ENCODE measurements around the gene PTPRN. TPM values are rescaled to one million over a fixed set of nuclear protein-coding genes. Genes with fewer than 3 reads are reported as not detected.

Gene PTPRN
- total and polyA plus RNA-seq, 10 of the 15 experiments (the other 5 are each of a cell fraction or from before 2014, with no cell fraction given): 0.28 to 0.69 TPM; not detected in 8

- TF ChIP-seq ZNF622 (IDR thresholded peaks at IDR 0.05) (no peak), RCOR1 (conservative IDR thresholded peaks at IDR 0.05; ENCODE audit: low read depth, low read length) (no peak), SUZ12 (IDR thresholded peaks at IDR 0.05; ENCODE audit: unreplicated experiment) (no peak)
These were observed 34.8 kb downstream of the PTPRN start (continued) for GRCh38 chr2:219274361-219274921.

- Histone ChIP-seq H3K4me2 (ENCODE audit: control insufficient read depth, insufficient read depth) (no peak overlapping the region), H3K79me2 (ENCODE audit: control insufficient read depth, insufficient read depth, low read length) (no peaks in the 10 kb centered on the region), H3K4me1 (ENCODE audit: control insufficient read depth, insufficient read depth, low read length) (peaks cover 15% of the 10 kb centered on the region), H3K9me3 (replicated peaks; ENCODE audit: control insufficient read depth, insufficient read depth, low read length) (no peaks in the 10 kb centered on the region), H3K36me3 (ENCODE audit: control insufficient read depth in 2 of 2, insufficient read depth in 2 of 2, low read length in 1 of 2) (no peaks in the 10 kb centered on the region), H3K9ac (ENCODE audit: control insufficient read depth, insufficient read depth, low read length) (no peak overlapping the region), H3K27ac (ENCODE audit: control insufficient read depth, insufficient read depth) (no peak overlapping the region), H2AFZ (ENCODE audit: control insufficient read depth, low read depth, low read length) (no peak overlapping the region), H3K4me3 (no peak overlapping the region), H4K20me1 (ENCODE audit: control insufficient read depth, insufficient read depth) (no peaks in the 10 kb centered on the region), H3K27me3 (replicated peaks in 1 of 2; ENCODE audit: control insufficient read depth in 2 of 2, insufficient read depth in 2 of 2, low read length in 1 of 2) (no peaks in the 10 kb centered on the region)
- no peak for DNase-seq (ENCODE audit: low read depth, low spot score)
- SMC1A ChIA-PET (ENCODE audit: uncharacterized antibody, unreplicated experiment): interaction anchor here (1.0 to 8.3 kb wide), 5 partner anchors 20 to 98 kb away, joined by 3 to 98 read pairs (median 6); partner anchors contain the start of genes TUBA4A and TUBA4B
- ATAC-seq: no peak
- FAIRE-seq: no peak
- in situ Hi-C loops (cut with MboI) (no loop called here), intact Hi-C loops (cut with micrococcal nuclease; ENCODE audit: unreplicated experiment) (no loop called here)
- CTCF ChIA-PET: interaction anchor here (0.9 to 13.5 kb wide), 8 partner anchors 17 to 114 kb away, joined by 3 to 257 read pairs (median 4); partner anchors contain the start of gene TUBA4A
- POLR2A ChIA-PET: interaction anchor here (0.7 to 2.1 kb wide), 5 partner anchors 19 to 34 kb away, joined by 4 to 9 read pairs (median 5); partner anchors contain the start of gene TUBA4B
- WGBS (ENCODE audit: insufficient coverage, insufficient replicate concordance, low lambda C conversion rate, missing lambda C conversion rate): 49% methylated on average over 3 of the region's 3 CpGs
- BruUV-seq (replicated peaks): no TSS peak
- TF ChIP-seq FOXK2 (IDR thresholded peaks at IDR 0.05) (no peak), SMC3 (IDR thresholded peaks at IDR 0.05; ENCODE audit: borderline replicate concordance, low read length) (no peak), KLF5 (IDR thresholded peaks at IDR 0.05; ENCODE audit: partially characterized antibody) (no peak), MYC (IDR thresholded peaks at IDR 0.05; ENCODE audit: insufficient read depth, insufficient read length, insufficient replicate concordance, low read length, severe bottlenecking) (no peak), SREBF1 (IDR thresholded peaks at IDR 0.05; ENCODE audit: low read length) (no peak), BRCA1 (IDR thresholded peaks at IDR 0.05; ENCODE audit: low read depth, low read length) (no peak), POU2F2 (IDR thresholded peaks at IDR 0.05; ENCODE audit: borderline replicate concordance, low read depth, low read length) (no peak), SMAD1 (IDR thresholded peaks at IDR 0.05; ENCODE audit: low read depth, partially characterized antibody) (no peak), PKNOX1 (IDR thresholded peaks at IDR 0.05) (no peak), USF1 (IDR thresholded peaks at IDR 0.05; ENCODE audit: borderline replicate concordance, extremely low read length, insufficient read depth, low read depth, low read length) (no peak), RBBP5 (conservative IDR thresholded peaks at IDR 0.05) (no peak), CHD1 (IDR thresholded peaks at IDR 0.05; ENCODE audit: low read depth, low read length) (no peak), CREM (IDR thresholded peaks at IDR 0.05; ENCODE audit: low read depth) (no peak)
- RAD21 ChIA-PET (ENCODE audit: unreplicated experiment): interaction anchor here (0.7 to 2.2 kb wide), 3 partner anchors 20 to 25 kb away, joined by 3 to 10 read pairs (median 8); partner anchors contain the start of gene TUBA4A
These were observed 35.3 kb downstream of the PTPRN start for GRCh38 chr2:219273937-219274336.

All from GM12878 (cell line).